Heart right ventricle (tissue), 16 donors: ENCODE data around the gene NUDT5. TPM values are rescaled to one million over a fixed set of nuclear protein-coding genes. Genes with fewer than 3 reads are reported as not detected.
"Not testable (repeated sequence)": the region's sequence is repeated elsewhere in the genome, so short reads cannot be mapped to it uniquely, and the experiment has no call there.

Experiments
- ATAC-seq, 8 donors: fragments of 200-7000 bp; cut with Tn5 transposase; one replicate each; pipeline ENCODE4 v1.9.1; 2020; ENCODE audit warnings: mild to moderate bottlenecking in 8 of 8, moderate library complexity in 8 of 8, moderate number of reproducible peaks in 1 of 8
- DNase-seq, 2 donors: peaks; one replicate each; pipeline ENCODE4 v3.0.0-alpha.2; 2020
- H3K27ac ChIP-seq, 10 donors: fragments of 200-600 bp; sonication (generic) in 2 of 10; one replicate each; pipeline versions ENCODE4 v1.5.0 to v1.8.0; 2020 to 2022; ENCODE audit warnings: mild to moderate bottlenecking in 3 of 10
- H3K27me3 ChIP-seq, 7 donors: fragments of 200-600 bp; one replicate each; pipeline ENCODE4 v1.8.0; 2021 to 2022; ENCODE audit warnings: mild to moderate bottlenecking in 2 of 7
- H3K36me3 ChIP-seq, 9 donors: fragments of 200-600 bp; sonication (generic) in 1 of 9; one replicate each; pipeline versions ENCODE4 v1.5.0 to v1.8.0; 2020 to 2022; ENCODE audit warnings: mild to moderate bottlenecking in 2 of 9
- H3K4me1 ChIP-seq, 9 donors: fragments of 200-600 bp; sonication (generic) in 1 of 9; one replicate each; pipeline versions ENCODE4 v1.5.0 to v1.8.0; 2020 to 2022; ENCODE audit warnings: mild to moderate bottlenecking in 4 of 9
- H3K4me3 ChIP-seq, 10 donors: fragments of 200-600 bp; sonication (generic) in 2 of 10; one replicate each; pipeline versions ENCODE4 v1.5.0 to v1.8.0; 2020 to 2022; ENCODE audit warnings: mild to moderate bottlenecking in 7 of 10, moderate library complexity in 2 of 10
- H3K9me3 ChIP-seq, 11 donors: fragments of 200-600 bp in 10 of 11; sonication (generic) in 2 of 11; one replicate each; pipeline versions ENCODE4 v1.5.0 to v1.8.0; 2013 to 2022; ENCODE audit warnings: mild to moderate bottlenecking in 2 of 11, control low read depth in 1 of 11, moderate library complexity in 1 of 11
- WGBS, 2 donors: extraction: QIAGEN DNeasy Blood & Tissue Kit; methylation state at CpG; one replicate each; pipeline ENCODE4 v1.1.7; 2013; ENCODE audit warnings: inconsistent platforms in 1 of 2; 5-methylcytosine and 5-hydroxymethylcytosine counted together
- intact Hi-C, 10 donors: fragments of 100-400 bp; cut with DNase I; formaldehyde crosslinking; loops; one replicate each; pipeline versions ENCODE4 v1.11.1 to v1.14.2; 2022
- polyA plus RNA-seq, 2 donors: library from polyadenylated mRNA; stranded (reverse); fragments of 200-250 nt; gene quantifications; one replicate each; pipeline ENCODE4 v1.2.3, GENCODE V29; 2013
- total RNA-seq, 10 donors: library from RNA; stranded (reverse); fragmentation: NEBNext Ultra II Directional in 3 of 10; extraction: Animal tissue kit (Norgen Biotek cat#: 25700) in 3 of 10; gene quantifications; one replicate each; pipeline versions ENCODE4 v1.2.1 to v1.2.4, GENCODE V29; 2021 to 2023
- TF ChIP-seq, protein P1 (sequence below), 9 donors: fragments of 200-600 bp; sonication (generic) in 2 of 9; IDR thresholded peaks; one replicate each; pipeline versions ENCODE4 v1.5.0 to v1.8.0; 2021 to 2022; ENCODE audit warnings: antibody characterized with exemption in 9 of 9, mild to moderate bottlenecking in 5 of 9, moderate library complexity in 1 of 9
- donor health status: Arrhythmogenic right ventricular cardiomyopathy.
- donor health status: ischemic (EF 13 %, LVEDD 7.1; RV severe dilation, severe dysfunction).
- donor health status: healthy with polysubstance abuse.
- donor health status: DM: no; HTN: yes; CAD: no.
- donor health status: DM: no; HTN: no; CAD: no.
- donor health status: ischemic (EF 25% LVEDD 6.9; RV normal size, moderate dysfunction).
- donor health status: ischemic (EF 25% LVEDD 5.7; RV mildly dilated, moderate dysfunction).
- donor health status: healthy.
- donor health status: DM: yes; HTN: yes; CAD: no.
- donor health status: Ischemic cardiomyopathy.
- donor health status: ischemic (EF 35%, LVEDD 5.7; RV mildly dilated, moderate dysfunction).
- donor health status: nonischemic (EF 11% LVEDD 7.7; RV severe dilation, severe dysfunction).
- donor health status: DM: yes; HTN: yes; CAD: no.
- donor health status: PGD.
- donor health status: ischemic (EF 29% LVEDD 5.4; RV normal size, mild dysfunction).
- donor health status: nonischemic (EF 23%, LVEDD 6.1; RV moderate dilation, normal function).

Gene NUDT5
- total and polyA plus RNA-seq, 12 donors, result 3.3 to 22.9 (median 7.7) TPM

DNA sequence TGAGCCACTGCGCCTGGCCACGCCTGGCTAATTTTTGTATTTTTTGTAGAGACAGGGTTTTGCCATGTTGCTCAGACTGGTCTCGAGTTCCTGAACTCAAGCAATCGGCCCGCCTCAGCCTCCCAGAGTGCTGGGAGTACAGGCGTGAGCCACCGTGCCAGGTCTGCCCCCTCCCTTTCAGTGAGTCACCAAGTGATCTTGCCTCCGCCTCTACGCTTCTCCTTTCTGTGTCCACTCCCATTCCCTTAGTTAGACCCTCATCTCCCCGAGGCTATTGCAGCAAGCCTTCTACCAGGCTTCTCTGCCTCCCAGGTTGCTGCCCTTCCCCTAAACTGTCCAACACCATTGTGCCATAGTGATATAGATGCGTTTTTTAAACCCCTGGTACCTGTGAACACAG is 33.2 kb upstream of the NUDT5 start:
- Histone ChIP-seq H3K27me3 (no peaks in the 10 kb centered on the region), H3K27ac (no peak overlapping the region), H3K4me1 (peaks cover 0 to 7% (median 0%) of the 10 kb centered on the region in 9 donors), H3K36me3 (peaks cover 0 to 88% (median 23%) of the 10 kb centered on the region in 9 donors), H3K4me3 (no peak overlapping the region), H3K9me3 (no peaks in the 10 kb centered on the region)
- TF ChIP-seq, protein P1, sequence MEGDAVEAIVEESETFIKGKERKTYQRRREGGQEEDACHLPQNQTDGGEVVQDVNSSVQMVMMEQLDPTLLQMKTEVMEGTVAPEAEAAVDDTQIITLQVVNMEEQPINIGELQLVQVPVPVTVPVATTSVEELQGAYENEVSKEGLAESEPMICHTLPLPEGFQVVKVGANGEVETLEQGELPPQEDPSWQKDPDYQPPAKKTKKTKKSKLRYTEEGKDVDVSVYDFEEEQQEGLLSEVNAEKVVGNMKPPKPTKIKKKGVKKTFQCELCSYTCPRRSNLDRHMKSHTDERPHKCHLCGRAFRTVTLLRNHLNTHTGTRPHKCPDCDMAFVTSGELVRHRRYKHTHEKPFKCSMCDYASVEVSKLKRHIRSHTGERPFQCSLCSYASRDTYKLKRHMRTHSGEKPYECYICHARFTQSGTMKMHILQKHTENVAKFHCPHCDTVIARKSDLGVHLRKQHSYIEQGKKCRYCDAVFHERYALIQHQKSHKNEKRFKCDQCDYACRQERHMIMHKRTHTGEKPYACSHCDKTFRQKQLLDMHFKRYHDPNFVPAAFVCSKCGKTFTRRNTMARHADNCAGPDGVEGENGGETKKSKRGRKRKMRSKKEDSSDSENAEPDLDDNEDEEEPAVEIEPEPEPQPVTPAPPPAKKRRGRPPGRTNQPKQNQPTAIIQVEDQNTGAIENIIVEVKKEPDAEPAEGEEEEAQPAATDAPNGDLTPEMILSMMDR (IDR thresholded peaks at IDR 0.05), result no peak
- intact Hi-C loops, result no loop called here
- WGBS, 2 donors, result 96 to 97% methylated on average over 11 of the region's 11 CpGs
- ATAC-seq (no peak), DNase-seq (no peak)

DNA sequence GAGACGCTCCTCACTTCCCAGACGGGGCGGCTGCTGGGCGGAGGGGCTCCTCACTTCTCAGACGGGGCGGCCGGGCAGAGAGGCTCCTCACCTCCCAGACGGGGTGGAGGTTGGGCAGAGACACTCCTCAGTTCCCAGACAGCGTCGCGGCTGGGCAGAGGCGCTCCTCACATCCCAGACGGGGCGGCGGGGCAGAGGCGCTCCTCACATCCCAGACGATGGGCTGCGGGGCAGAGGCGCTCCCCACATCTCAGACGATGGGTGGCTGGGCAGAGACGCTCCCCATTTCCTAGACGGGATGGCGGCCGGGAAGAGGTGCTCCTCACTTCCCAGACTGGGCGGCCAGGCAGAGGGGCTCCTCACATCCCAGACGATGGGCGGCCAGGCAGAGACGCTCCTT is 30.7 kb upstream of the NUDT5 start:
- peaks cover 0 to 89% (median 16%) of the 10 kb centered on the region in 9 donors for H3K36me3 ChIP-seq
- H3K9me3 ChIP-seq, H3K27ac ChIP-seq, H3K4me3 ChIP-seq, DNase-seq, H3K27me3 ChIP-seq, ATAC-seq, intact Hi-C loops: not testable (repeated sequence)
- peaks cover 0 to 14% (median 3%) of the 10 kb centered on the region in 9 donors for H3K4me1 ChIP-seq
- 96 to 97% methylated on average over 22 to 28 of the region's 28 CpGs for WGBS, 2 donors

DNA sequence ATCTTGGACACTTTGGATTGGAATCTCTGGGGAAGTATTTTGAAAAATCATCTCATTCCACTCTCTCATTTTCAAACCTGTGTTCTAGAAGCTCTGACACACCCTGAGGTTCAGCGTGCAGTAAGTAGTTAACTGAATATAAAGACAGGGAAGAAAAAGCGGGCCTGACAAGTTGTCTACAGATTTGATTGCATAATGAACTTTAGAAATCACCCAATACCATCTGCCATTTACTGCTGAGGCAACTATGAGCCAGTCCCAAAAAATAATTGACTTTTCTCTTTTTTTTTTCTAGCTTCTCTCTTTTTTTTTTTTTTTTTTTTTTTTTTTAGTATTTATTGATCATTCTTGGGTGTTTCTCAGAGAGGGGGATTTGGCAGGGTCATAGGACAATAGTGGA is 29.8 kb upstream of the NUDT5 start:
- Histone ChIP-seq H3K9me3 (no peaks in the 10 kb centered on the region), H3K27me3 (no peaks in the 10 kb centered on the region), H3K4me3 (no peak overlapping the region), H3K4me1 (peaks cover 0 to 24% (median 6%) of the 10 kb centered on the region in 9 donors), H3K36me3 (peaks cover 0 to 86% (median 6%) of the 10 kb centered on the region in 9 donors), H3K27ac (no peak overlapping the region)
- ATAC-seq (no peak), DNase-seq (no peak)
- intact Hi-C loops, result no loop called here
- TF ChIP-seq, protein P1 (IDR thresholded peaks at IDR 0.05), result no peak
- WGBS, 2 donors, result 96 to 100% methylated on average over 2 of the region's 2 CpGs

DNA sequence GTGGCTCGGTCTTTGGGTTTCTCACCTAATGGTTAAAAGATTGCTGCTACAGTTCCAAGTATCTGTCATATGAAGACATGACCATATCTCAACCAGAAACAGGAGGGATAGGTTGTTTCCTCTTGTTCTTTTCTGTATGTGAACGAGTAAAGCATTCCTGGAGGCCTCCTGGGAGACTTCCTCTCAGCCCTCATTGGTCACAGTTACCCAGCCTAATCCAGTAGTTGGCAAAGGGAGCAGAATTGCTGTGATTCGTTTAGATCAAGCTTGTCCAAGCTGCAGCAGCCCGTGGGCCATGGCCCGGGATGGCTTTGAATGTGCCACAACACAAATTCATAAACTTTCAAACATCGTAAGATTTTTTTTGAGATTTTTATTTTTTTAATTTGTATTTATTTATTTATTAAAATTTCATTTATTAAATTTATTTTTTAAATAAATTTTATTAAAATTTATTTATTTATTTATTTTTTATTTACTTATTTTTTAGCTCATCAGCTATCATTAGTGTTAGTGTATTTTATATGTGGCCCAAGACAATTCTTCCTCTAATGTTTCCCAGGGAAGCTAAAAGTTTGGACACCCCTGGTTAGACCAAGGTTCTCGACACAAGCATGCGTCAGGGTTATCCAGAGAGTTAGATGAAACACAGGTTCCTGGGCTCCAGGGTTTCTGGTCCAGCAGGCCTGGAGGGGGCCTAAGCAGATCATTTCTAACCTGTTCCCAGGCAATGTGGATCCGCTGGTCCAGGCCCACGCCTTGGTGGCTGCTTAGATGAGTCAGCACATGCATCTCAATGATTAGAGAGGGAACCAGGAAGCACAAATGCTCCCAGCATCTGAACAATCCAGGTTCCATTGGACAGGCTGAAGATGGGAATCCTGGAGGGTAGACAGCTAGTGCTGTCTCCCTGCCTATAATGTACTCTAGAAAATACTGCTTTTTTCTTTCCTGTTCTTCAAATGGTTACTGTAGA is 25.9 kb upstream of the NUDT5 start:
- H3K4me3 ChIP-seq, result no peak overlapping the region
- TF ChIP-seq, protein P1 (IDR thresholded peaks at IDR 0.05), result no peak
- 82 to 86% methylated on average over 10 of the region's 10 CpGs for WGBS, 2 donors
- no peaks in the 10 kb centered on the region for H3K9me3 ChIP-seq
- H3K36me3 ChIP-seq, result peaks cover 0 to 93% (median 23%) of the 10 kb centered on the region in 9 donors
- peaks cover 0 to 31% (median 12%) of the 10 kb centered on the region in 9 donors for H3K4me1 ChIP-seq
- DNase-seq (no peak), ATAC-seq (peak in 1 of 8 donors; percentile 11)
- intact Hi-C loops, result no loop called here
- no peaks in the 10 kb centered on the region for H3K27me3 ChIP-seq
- peak overlapping the region in 3 of 10 donors; percentile 29 to 45 (median 36) for H3K27ac ChIP-seq
